ENCODE data around the gene RAB40C.
A peak's percentile ranks its signal among the peaks of the same experiment; 100 is the strongest.

Gene RAB40C

DNA sequence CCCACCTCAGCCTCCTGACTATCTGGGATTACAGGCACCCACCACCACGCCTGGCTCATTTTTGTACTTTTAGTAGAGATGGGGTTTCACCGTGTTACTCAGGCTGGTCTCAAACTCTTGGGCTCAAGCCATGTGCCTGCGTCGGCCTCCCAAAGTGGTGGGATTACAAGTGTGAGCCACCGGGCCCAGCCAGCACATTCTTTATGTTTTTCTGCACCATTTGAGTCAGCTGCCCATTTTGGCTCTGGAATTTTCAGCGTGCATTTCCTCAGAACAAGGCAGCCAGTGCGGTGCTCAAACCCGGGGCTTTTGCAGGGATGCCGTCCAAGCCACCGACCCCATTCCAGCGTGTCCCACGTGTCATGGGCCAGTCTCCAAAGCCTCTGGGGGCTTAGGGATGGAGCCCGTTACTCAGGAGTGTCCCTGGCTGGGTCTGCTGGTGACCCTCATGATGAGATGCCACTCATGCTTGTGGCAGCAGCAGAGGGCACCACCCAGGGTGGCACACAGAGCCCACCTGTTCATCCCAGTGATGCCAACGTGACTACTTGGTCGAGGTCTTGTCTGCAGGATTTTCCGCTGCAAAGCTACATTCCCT lies 3.7 kb upstream of the RAB40C start:
- Histone ChIP-seq H3K9me3 (no peaks in the 10 kb centered on the region), H3K4me1 (0 out of 2 replicates have a peak, but pooled peaks cover 5% of the 10 kb centered on the region), H3K27me3 (ENCODE audit: low read depth) (no peaks in the 10 kb centered on the region), H3K4me3 (no peak overlapping the region), H3K36me3 (replicated peaks) (no peaks in the 10 kb centered on the region; the same call in 1 of the 2 replicates)
- in situ Hi-C loops (cut with MboI; ENCODE audit: low sequenced_read_pairs): no loop called here
- no peak for DNase-seq (ENCODE audit: low spot score in 2 of 2)

DNA sequence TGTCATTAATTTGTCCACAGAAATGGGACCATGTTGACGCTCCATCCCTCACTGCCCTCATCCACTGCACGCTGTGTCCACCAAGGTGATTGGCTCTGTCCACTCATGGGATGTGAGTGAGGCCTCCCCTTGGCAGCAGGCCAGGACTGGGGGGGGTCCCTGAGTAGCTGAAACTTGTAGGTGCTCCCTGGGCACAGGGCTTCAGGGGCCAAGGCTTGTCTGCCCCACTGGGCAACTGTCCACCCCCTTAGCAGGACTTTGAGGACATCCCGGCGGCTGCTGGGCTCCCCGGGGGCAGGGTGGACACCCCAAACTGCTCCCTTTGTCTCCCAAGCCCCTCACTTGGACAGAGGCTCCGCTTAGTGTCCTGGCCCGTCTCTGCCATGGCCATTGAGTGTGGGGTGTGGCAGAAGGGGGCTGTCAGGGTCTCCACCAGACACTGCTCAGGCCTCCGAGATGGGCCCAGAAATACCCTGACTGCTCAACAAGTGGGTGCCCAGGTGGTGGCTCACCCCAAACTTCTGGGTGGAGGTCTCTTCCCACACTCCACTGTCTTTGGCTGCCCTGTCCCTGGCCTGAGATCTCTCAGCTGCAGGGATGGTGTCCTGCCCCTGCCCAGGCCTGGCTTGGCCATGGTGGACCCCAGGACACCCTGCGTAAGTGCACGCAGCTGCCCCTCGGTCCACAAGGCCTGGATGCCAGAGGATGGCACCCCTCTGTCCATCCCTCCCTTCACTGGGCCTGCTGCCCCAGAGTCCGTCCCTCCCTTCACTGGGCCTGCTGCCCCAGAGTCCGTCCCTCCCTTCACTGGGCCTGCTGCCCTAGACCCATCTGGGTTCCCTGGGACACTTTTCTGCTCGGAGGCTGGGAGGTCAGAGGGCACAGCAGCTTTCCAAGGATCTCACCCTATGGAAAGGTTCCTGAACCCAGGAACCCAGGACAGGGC lies 2.9 kb upstream of the RAB40C start:
- no peaks in the 10 kb centered on the region; the same call in 1 of the 2 replicates for H3K36me3 ChIP-seq (replicated peaks)
- no peaks in the 10 kb centered on the region for H3K9me3 ChIP-seq
- in situ Hi-C loops (cut with MboI; ENCODE audit: low sequenced_read_pairs): no loop called here
- no peak for DNase-seq (ENCODE audit: low spot score in 2 of 2)
- no peak overlapping the region for H3K4me3 ChIP-seq
- no peaks in the 10 kb centered on the region for H3K27me3 ChIP-seq (ENCODE audit: low read depth)
- 0 out of 2 replicates have a peak, but pooled peaks cover 5% of the 10 kb centered on the region for H3K4me1 ChIP-seq

DNA sequence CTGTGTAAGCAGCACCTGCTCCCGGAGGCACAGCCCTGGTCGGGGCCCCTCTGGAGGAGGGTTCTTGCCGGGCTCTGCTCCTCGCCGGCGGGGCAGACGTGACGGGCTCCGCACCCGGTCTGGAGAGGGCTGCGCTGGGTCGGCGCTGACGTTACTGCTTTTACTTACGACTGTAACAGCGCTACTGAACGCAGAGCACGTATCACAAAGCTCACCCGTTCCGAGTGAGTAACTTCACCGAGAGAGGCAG lies 1.3 kb upstream of the RAB40C start:
- H3K4me1 ChIP-seq: 0 out of 2 replicates have a peak, but pooled peaks cover 5% of the 10 kb centered on the region
- no peaks in the 10 kb centered on the region for H3K9me3 ChIP-seq
- H3K36me3 ChIP-seq (replicated peaks): no peaks in the 10 kb centered on the region; the same call in 1 of the 2 replicates
- in situ Hi-C loops (cut with MboI; ENCODE audit: low sequenced_read_pairs): no loop called here
- H3K4me3 ChIP-seq: peak overlapping the region; percentile 97
- peak; percentile 23 to 55 for DNase-seq (ENCODE audit: low spot score in 2 of 2)
- H3K27me3 ChIP-seq (ENCODE audit: low read depth): no peaks in the 10 kb centered on the region

DNA sequence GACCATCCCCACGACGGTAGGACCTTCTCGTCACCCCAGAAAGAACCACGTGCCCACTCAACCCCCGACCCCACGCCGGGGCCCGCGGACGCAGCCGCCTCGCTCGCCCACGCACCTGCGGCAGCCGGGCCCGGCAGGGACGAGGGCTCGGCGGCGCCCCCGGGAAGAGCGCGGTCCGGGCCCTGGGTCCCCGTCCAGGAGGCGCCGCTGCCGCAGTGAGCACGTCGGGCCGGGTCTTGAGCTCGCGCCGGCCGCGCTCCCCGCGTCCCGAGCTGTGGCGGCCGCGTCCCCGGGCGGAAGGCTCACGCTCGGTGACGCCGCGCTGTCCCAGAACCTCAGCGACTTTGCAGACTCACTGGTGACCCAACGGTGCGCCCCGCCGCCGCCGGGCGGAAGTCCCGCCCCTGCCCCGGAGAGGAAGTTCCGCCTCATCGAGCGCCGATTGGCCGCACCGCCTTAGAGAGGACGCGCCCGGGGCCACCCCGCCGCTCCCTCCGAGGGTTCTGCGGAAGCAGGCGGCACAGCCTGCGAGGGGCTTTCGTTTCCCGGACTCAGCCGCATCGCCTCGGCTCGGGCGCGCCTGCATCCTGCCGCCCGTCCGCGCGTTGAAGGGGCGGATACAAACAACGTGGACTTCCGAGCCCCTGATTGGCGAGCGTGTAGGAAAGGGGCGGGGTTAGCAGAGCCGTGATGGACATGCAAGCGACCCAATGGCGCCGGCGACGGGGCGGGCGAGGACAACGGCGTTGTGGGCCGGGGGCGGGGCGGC lies 793 bp upstream of the RAB40C start:
- peak overlapping the region; percentile 97 for H3K4me3 ChIP-seq
- 0 out of 2 replicates have a peak, but pooled peaks cover 5% of the 10 kb centered on the region for H3K4me1 ChIP-seq
- peak; percentile 82 to 98 for DNase-seq (ENCODE audit: low spot score in 2 of 2)
- H3K27me3 ChIP-seq (ENCODE audit: low read depth): no peaks in the 10 kb centered on the region
- H3K36me3 ChIP-seq (replicated peaks): no peaks in the 10 kb centered on the region; the same call in 1 of the 2 replicates
- H3K9me3 ChIP-seq: no peaks in the 10 kb centered on the region
- in situ Hi-C loops (cut with MboI; ENCODE audit: low sequenced_read_pairs): no loop called here

DNA sequence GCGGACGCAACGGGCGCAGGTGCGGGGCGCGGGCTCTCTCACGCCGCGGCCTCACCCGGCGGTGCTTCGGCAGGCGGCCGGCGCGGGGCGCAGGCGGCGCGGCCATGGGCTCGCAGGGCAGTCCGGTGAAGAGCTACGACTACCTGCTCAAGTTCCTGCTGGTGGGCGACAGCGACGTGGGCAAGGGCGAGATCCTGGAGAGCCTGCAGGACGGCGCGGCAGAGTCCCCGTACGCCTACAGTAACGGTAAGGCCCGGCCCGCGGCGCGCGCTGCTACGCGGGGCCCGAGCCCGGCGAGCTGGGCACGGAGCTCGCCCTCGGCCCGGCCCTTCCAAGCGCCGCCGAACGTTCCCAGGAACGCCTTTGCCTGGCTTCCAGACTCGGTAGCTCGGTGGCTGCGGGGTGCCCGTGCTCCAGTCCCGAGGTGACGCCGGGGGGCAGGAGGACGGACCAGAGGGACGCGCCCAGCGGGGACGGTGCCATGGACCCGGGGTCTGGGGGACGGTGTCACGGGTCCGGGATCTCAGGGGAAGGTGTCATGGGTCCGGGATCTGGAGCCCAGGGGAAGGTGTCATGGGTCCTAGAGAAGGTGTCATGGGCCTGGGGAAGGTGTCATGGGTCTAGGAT lies 435 bp downstream of the RAB40C start:
- DNase-seq (ENCODE audit: low spot score in 2 of 2): no peak
- Histone ChIP-seq H3K9me3 (no peaks in the 10 kb centered on the region), H3K36me3 (replicated peaks) (no peaks in the 10 kb centered on the region; the same call in 1 of the 2 replicates), H3K27me3 (ENCODE audit: low read depth) (no peaks in the 10 kb centered on the region), H3K4me1 (0 out of 2 replicates have a peak, but pooled peaks cover 5% of the 10 kb centered on the region), H3K4me3 (peak overlapping the region; percentile 57)
- in situ Hi-C loops (cut with MboI; ENCODE audit: low sequenced_read_pairs): no loop called here

DNA sequence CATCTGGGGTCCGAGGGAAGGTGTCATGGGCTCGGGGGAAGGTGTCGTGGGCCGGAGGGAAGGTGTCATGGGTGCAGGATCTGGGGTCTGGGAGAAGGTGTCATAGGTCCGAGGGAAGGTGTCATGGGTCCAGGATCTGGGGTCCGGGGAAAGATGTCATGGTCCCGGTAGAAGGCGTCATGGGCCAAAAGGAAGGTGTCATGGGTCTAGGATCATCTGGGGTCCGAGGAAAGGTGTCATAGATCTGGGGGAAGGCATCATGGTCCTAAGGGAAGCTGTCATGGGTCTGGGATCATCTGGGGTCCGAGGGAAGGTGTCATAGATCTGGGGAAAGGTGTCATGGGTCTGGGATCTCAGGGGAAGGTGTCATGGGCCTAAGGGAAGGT lies 942 bp downstream of the RAB40C start:
- H3K36me3 ChIP-seq (replicated peaks): no peaks in the 10 kb centered on the region; the same call in 1 of the 2 replicates
- no peak for DNase-seq (ENCODE audit: low spot score in 2 of 2)
- no peaks in the 10 kb centered on the region for H3K9me3 ChIP-seq
- in situ Hi-C loops (cut with MboI; ENCODE audit: low sequenced_read_pairs): no loop called here
- peak overlapping the region; percentile 57 for H3K4me3 ChIP-seq
- H3K4me1 ChIP-seq: 0 out of 2 replicates have a peak, but pooled peaks cover 5% of the 10 kb centered on the region
- H3K27me3 ChIP-seq (ENCODE audit: low read depth): no peaks in the 10 kb centered on the region

DNA sequence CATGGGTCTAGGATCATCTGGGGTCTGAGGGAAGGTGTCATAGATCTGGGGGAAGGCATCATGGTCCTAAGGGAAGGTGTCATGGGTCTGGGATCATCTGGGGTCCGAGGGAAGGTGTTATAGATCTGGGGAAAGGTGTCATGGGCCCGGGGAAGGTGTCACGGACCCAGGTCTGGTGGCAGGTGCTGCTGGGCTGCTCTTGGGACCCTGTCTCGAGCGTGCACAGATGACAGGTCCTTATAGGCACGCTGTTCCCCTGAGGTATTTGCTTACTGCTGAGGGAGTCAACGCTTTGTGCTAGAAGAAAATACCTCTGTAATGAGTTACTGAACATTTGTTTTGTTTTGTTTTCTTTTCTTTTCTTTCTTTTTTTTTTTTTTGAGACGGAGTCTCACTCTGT lies 1.4 kb downstream of the RAB40C start:
- H3K9me3 ChIP-seq: no peaks in the 10 kb centered on the region
- no peaks in the 10 kb centered on the region for H3K27me3 ChIP-seq (ENCODE audit: low read depth)
- H3K4me1 ChIP-seq: 0 out of 2 replicates have a peak, but pooled peaks cover 5% of the 10 kb centered on the region
- no peaks in the 10 kb centered on the region; the same call in 1 of the 2 replicates for H3K36me3 ChIP-seq (replicated peaks)
- in situ Hi-C loops (cut with MboI; ENCODE audit: low sequenced_read_pairs): no loop called here
- no peak for DNase-seq (ENCODE audit: low spot score in 2 of 2)
- peak overlapping the region; percentile 57 for H3K4me3 ChIP-seq

DNA sequence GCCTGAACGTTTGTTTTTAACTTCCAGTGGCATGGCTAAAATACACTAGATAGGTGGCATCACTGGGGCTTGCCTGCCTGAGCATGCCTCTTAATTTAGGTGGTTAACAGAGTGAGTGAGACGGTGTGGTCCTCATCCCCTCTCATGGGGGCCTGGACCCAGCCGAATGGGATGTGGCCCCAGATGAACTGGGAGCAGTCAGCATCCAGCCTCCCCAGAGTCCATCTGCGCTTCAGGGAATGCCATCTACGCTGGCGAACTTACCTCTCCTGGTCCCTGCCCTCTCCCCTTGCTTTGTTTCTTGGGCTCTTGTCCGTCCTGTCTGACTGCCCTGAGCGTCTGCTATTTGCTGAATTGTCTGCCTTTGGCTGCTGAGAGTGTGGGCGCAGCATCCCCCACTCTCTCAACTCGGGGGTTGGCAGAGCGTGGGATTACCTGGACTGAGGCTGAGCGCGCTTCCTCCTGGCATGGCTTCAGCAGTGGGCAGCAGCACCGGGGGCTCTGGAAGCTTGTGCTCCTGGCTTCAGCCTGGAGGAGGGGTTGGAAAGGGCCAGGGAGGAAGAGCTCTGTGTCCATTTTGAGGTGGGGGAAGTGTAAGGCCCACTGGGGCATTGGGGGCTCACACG lies 2.1 kb downstream of the RAB40C start:
- in situ Hi-C loops (cut with MboI; ENCODE audit: low sequenced_read_pairs): no loop called here
- peak in 1 of 2 experiments; percentile 6 for DNase-seq (ENCODE audit: low spot score in 2 of 2)
- Histone ChIP-seq H3K9me3 (no peaks in the 10 kb centered on the region), H3K4me1 (0 out of 2 replicates have a peak, but pooled peaks cover 5% of the 10 kb centered on the region), H3K27me3 (ENCODE audit: low read depth) (no peaks in the 10 kb centered on the region), H3K36me3 (replicated peaks) (no peaks in the 10 kb centered on the region; the same call in 1 of the 2 replicates), H3K4me3 (no peak overlapping the region)

DNA sequence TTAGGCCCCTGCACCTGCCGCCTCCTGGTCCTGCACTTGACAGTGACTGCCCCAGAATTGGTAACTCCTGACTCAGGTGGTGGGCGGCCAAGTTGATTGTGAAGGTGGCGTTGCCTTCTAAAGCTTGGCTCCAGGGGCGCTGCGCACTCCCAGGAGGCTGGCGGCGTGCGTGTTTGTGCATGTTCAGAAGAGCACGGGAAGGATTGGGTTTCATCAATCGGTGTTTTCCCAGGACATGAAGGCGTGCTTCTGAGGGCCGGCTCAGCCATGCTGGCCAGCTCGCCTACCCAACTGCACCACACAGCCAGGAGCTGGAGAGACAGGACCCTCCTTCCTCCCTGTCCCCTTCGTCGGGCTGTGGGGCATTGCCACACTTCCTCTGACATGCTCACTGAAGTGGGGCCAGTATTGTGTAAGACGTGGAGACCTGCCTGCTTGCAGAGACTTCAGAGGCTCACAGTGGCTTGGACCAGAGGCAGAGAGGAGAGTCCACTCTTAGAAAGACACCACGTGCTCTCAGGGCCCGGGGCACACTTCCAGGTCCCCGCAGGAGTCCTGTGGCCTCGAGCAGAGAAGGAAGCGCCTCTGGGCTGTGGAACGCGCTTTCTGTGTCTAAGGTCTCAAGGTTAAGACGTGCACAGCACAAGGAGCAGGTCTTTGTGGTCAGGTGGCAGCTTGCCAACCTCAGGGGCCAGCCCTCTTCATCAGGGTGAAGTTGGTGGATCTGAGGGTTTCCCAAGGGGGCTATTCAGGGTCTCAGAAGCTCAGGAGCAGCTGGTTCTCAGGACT lies 2.8 kb downstream of the RAB40C start:
- Histone ChIP-seq H3K4me3 (no peak overlapping the region), H3K27me3 (ENCODE audit: low read depth) (no peaks in the 10 kb centered on the region), H3K36me3 (replicated peaks) (no peaks in the 10 kb centered on the region; the same call in 1 of the 2 replicates), H3K9me3 (no peaks in the 10 kb centered on the region), H3K4me1 (0 out of 2 replicates have a peak, but pooled peaks cover 5% of the 10 kb centered on the region)
- in situ Hi-C loops (cut with MboI; ENCODE audit: low sequenced_read_pairs): no loop called here
- DNase-seq (ENCODE audit: low spot score in 2 of 2): peak in 1 of 2 experiments; percentile 7

DNA sequence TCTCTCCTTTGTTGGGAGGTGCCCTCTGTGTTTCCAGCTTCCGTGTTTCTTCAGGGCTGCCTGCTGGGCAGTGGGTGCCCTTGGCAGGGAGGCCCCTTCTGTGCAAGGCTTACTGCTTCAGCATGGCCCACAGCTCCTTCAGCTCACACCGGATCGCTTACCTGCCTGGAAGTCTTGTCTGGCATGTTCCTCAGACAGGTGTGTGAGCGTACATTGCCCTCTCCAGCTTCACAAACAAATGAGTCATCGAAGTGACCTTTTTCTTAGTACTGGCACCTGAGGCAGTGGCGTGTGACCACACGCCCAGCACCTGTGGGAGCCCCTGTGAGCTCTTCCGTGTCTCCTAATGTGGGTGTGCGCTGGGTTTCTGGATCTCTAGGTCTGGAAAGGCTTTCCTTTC lies 3.5 kb downstream of the RAB40C start:
- in situ Hi-C loops (cut with MboI; ENCODE audit: low sequenced_read_pairs): no loop called here
- Histone ChIP-seq H3K9me3 (no peaks in the 10 kb centered on the region), H3K4me3 (no peak overlapping the region), H3K4me1 (0 out of 2 replicates have a peak, but pooled peaks cover 5% of the 10 kb centered on the region), H3K27me3 (ENCODE audit: low read depth) (no peaks in the 10 kb centered on the region), H3K36me3 (replicated peaks) (no peaks in the 10 kb centered on the region; the same call in 1 of the 2 replicates)
- no peak for DNase-seq (ENCODE audit: low spot score in 2 of 2)

DNA sequence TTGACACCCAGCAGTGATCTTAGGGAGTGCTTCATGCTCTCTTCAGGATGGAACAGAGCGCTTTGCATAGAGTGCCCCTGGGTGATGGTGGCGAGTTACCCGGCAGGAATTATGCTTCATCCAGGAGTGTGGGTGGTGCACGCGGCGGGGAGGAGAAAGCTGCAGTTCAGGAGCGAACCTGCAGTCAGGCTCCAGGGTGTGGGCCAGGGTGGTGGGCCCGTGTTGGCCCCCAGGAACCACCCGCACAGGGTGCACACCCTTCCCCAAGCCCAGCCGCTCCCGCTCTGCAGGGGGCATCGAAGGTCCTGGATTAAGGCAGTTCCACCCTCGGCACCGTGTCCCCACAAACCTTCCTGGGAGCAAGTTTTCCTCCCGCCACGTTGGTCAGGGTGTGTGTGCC lies 3.9 kb downstream of the RAB40C start:
- H3K4me3 ChIP-seq: no peak overlapping the region
- in situ Hi-C loops (cut with MboI; ENCODE audit: low sequenced_read_pairs): no loop called here
- H3K36me3 ChIP-seq (replicated peaks): no peaks in the 10 kb centered on the region; the same call in 1 of the 2 replicates
- H3K9me3 ChIP-seq: no peaks in the 10 kb centered on the region
- 0 out of 2 replicates have a peak, but pooled peaks cover 5% of the 10 kb centered on the region for H3K4me1 ChIP-seq
- no peak for DNase-seq (ENCODE audit: low spot score in 2 of 2)
- no peaks in the 10 kb centered on the region for H3K27me3 ChIP-seq (ENCODE audit: low read depth)

DNA sequence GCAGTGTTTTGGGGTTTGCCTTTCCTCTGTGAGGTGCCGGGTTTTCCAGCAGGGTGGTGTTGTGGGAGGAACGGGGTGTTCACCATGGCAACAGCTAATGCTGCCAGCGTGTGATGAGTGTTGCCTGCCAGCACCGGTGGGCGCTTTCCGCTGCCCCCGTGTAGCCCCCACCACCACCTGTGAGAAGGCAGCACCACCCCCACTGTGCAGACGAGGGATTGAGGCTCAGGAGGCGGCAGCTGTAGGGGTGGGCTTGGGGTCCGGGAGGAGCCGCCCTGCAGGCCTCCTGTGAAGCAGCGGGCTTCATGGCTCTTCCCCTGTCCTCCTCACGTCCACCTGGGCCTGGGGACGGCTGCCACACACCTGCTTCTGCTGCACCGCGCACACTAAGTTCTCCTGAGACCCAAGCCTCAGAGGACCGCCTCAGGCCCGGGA lies 5.2 kb downstream of the RAB40C start:
- in situ Hi-C loops (cut with MboI; ENCODE audit: low sequenced_read_pairs): no loop called here
- no peaks in the 10 kb centered on the region for H3K27me3 ChIP-seq (ENCODE audit: low read depth)
- no peaks in the 10 kb centered on the region for H3K36me3 ChIP-seq (replicated peaks)
- 0 out of 2 replicates have a peak, but pooled peaks cover 5% of the 10 kb centered on the region for H3K4me1 ChIP-seq
- no peak overlapping the region for H3K4me3 ChIP-seq
- no peaks in the 10 kb centered on the region for H3K9me3 ChIP-seq
- DNase-seq (ENCODE audit: low spot score in 2 of 2): no peak

Data from HAP-1 (cell line).